ENCODE data around the gene TMEM94.

DNA sequence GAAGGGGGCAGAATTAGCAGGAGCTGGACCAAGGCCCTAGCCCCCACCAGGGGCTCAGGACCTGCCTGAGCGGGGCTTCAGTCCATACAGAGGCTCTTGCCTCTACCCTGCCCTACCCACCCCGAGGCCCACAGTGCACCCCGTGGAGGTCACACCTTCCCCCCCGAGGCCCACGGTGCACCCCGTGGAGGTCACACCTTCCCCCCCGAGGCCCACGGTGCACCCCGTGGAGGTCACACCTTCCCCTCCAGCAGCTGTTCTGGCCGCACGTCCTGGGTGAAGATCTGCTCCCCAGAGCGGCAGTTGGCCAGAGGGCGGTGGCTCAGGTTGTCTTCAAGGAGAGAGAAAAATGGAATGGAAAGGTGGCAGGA, 47.5 kb downstream of the TMEM94 start:
- TF ChIP-seq, protein P1, sequence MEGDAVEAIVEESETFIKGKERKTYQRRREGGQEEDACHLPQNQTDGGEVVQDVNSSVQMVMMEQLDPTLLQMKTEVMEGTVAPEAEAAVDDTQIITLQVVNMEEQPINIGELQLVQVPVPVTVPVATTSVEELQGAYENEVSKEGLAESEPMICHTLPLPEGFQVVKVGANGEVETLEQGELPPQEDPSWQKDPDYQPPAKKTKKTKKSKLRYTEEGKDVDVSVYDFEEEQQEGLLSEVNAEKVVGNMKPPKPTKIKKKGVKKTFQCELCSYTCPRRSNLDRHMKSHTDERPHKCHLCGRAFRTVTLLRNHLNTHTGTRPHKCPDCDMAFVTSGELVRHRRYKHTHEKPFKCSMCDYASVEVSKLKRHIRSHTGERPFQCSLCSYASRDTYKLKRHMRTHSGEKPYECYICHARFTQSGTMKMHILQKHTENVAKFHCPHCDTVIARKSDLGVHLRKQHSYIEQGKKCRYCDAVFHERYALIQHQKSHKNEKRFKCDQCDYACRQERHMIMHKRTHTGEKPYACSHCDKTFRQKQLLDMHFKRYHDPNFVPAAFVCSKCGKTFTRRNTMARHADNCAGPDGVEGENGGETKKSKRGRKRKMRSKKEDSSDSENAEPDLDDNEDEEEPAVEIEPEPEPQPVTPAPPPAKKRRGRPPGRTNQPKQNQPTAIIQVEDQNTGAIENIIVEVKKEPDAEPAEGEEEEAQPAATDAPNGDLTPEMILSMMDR (IDR thresholded peaks at IDR 0.05; ENCODE audit: low read length), result no peak
- TF ChIP-seq EZH2 (IDR thresholded peaks at IDR 0.05; ENCODE audit: borderline replicate concordance, low read length), result no peak

Measured in OCI-LY1 (cell line).